Activated T-helper 1 cell treated with anti-CD3 and anti-CD28 coated beads, Interleukin-12 subunit alpha, Interleukin-12 subunit beta, Interleukin-2, Interleukin-4 antibody, amounts not matched to agents 30 ng/mL and 10 ng/mL and 1 ng/mL, durations not matched to agents 14 hours and 24 hours and 36 hours (primary cell): ENCODE data around the gene MAP3K7. TPM values are rescaled to one million over a fixed set of nuclear protein-coding genes. Genes with fewer than 3 reads are reported as not detected.

ENCODE experiments used
- DNase-seq: peaks from one replicate; pipeline ENCODE4 v3.0.0; 2021; ENCODE audit warnings: low spot score
- H3K27ac Mint-ChIP-seq: one replicate; pipeline ENCODE4 v1.8.0; 2021; ENCODE audit warnings: mild to moderate bottlenecking, mixed read lengths
- H3K27me3 Mint-ChIP-seq: one replicate; pipeline ENCODE4 v1.8.0; 2022; ENCODE audit warnings: mild to moderate bottlenecking, moderate library complexity, mixed read lengths; ENCODE audit not compliant: insufficient read depth
- H3K36me3 Mint-ChIP-seq: one replicate; pipeline ENCODE4 v1.8.0; 2021; ENCODE audit warnings: low read depth, mixed read lengths
- H3K4me1 Mint-ChIP-seq: one replicate; pipeline ENCODE4 v1.8.0; 2021; ENCODE audit warnings: low read depth, mixed read lengths
- H3K4me3 Mint-ChIP-seq: one replicate; pipeline ENCODE4 v1.8.0; 2021; ENCODE audit warnings: mild to moderate bottlenecking, moderate library complexity, mixed read lengths
- H3K9me3 Mint-ChIP-seq: one replicate; pipeline ENCODE4 v1.8.0; 2021; ENCODE audit warnings: mixed read lengths
- intact Hi-C: fragments of 100-400 bp; cut with micrococcal nuclease; formaldehyde crosslinking; loops from one replicate; pipeline ENCODE4 v1.15.1; 2024
- total RNA-seq: library from RNA; stranded (reverse); gene quantifications from 2 replicates; pipeline ENCODE4 v1.2.3, GENCODE V29; 2022

MAP3K7 gene
- total RNA-seq, 1 donor from 2014 or later, result 31.0 TPM

- Mint-ChIP-seq H3K27ac (peak overlapping the region; percentile 29), H3K9me3 (peaks cover 14% of the 10 kb centered on the region), H3K4me3 (no peak overlapping the region), H3K4me1 (peaks cover 18% of the 10 kb centered on the region), H3K27me3 (peaks cover 3% of the 10 kb centered on the region), H3K36me3 (peaks cover 2% of the 10 kb centered on the region)
- no peak for DNase-seq
- intact Hi-C loops, result no loop called here
These were observed 101.1 kb downstream of the MAP3K7 start for GRCh38 chr6:90485635-90486277.

- intact Hi-C loops, result no loop called here
These were observed 102.0 kb downstream of the MAP3K7 start for GRCh38 chr6:90484903-90485302.

GRCh38 chr6:90484385-90484784 is 102.5 kb downstream of the MAP3K7 start:
- Mint-ChIP-seq H3K9me3 (peaks cover 14% of the 10 kb centered on the region), H3K4me1 (peaks cover 19% of the 10 kb centered on the region), H3K4me3 (no peak overlapping the region), H3K27ac (no peak overlapping the region), H3K27me3 (peaks cover 2% of the 10 kb centered on the region), H3K36me3 (peaks cover 2% of the 10 kb centered on the region)
- intact Hi-C loops, result no loop called here
- DNase-seq, result no peak

More at GRCh38 chr6:90484903-90485302, 102.0 kb downstream of the MAP3K7 start:
- Mint-ChIP-seq H3K4me1 (peaks cover 18% of the 10 kb centered on the region), H3K27me3 (peaks cover under 1% of the 10 kb centered on the region), H3K36me3 (peaks cover 2% of the 10 kb centered on the region), H3K4me3 (no peak overlapping the region), H3K27ac (no peak overlapping the region), H3K9me3 (peaks cover 14% of the 10 kb centered on the region)
- no peak for DNase-seq

GRCh38 chr6:90483956-90484355 is 102.9 kb downstream of the MAP3K7 start:
- Mint-ChIP-seq H3K4me3 (no peak overlapping the region), H3K36me3 (peaks cover 2% of the 10 kb centered on the region), H3K9me3 (peaks cover 14% of the 10 kb centered on the region), H3K27me3 (peaks cover 2% of the 10 kb centered on the region), H3K4me1 (peaks cover 24% of the 10 kb centered on the region), H3K27ac (no peak overlapping the region)
- intact Hi-C loops, result no loop called here
- DNase-seq, result no peak

GRCh38 chr6:90483116-90483839 is 103.6 kb downstream of the MAP3K7 start:
- H3K27ac Mint-ChIP-seq, result no peak overlapping the region
- no peak overlapping the region for H3K4me3 Mint-ChIP-seq
- peaks cover 14% of the 10 kb centered on the region for H3K9me3 Mint-ChIP-seq
- peaks cover 2% of the 10 kb centered on the region for H3K36me3 Mint-ChIP-seq
- peaks cover 31% of the 10 kb centered on the region for H3K4me1 Mint-ChIP-seq
- peaks cover 2% of the 10 kb centered on the region for H3K27me3 Mint-ChIP-seq
- intact Hi-C loops, result no loop called here
- DNase-seq, result no peak

GRCh38 chr6:90480666-90481065 is 106.2 kb downstream of the MAP3K7 start:
- Mint-ChIP-seq H3K36me3 (peaks cover 4% of the 10 kb centered on the region), H3K27me3 (peaks cover 2% of the 10 kb centered on the region), H3K4me1 (peaks cover 41% of the 10 kb centered on the region), H3K4me3 (no peak overlapping the region), H3K9me3 (peaks cover 9% of the 10 kb centered on the region), H3K27ac (no peak overlapping the region)
- intact Hi-C loops, result no loop called here
- no peak for DNase-seq

GRCh38 chr6:90479603-90479926 is 107.3 kb downstream of the MAP3K7 start:
- H3K9me3 Mint-ChIP-seq, result peaks cover 7% of the 10 kb centered on the region
- peaks cover 2% of the 10 kb centered on the region for H3K27me3 Mint-ChIP-seq
- peaks cover 4% of the 10 kb centered on the region for H3K36me3 Mint-ChIP-seq
- peaks cover 50% of the 10 kb centered on the region for H3K4me1 Mint-ChIP-seq
- H3K27ac Mint-ChIP-seq, result no peak overlapping the region
- no peak for DNase-seq
- intact Hi-C loops, result loop anchor here (1.0 to 5.0 kb wide), 16 partner anchors 68 to 1047 kb away; partner anchors contain the start of genes ANKRD6, BACH2 and MDN1
- H3K4me3 Mint-ChIP-seq, result no peak overlapping the region

- peaks cover 56% of the 10 kb centered on the region for H3K4me1 Mint-ChIP-seq
- peak; percentile 76 for DNase-seq
- H3K27me3 Mint-ChIP-seq, result peaks cover 2% of the 10 kb centered on the region
- H3K9me3 Mint-ChIP-seq, result peaks cover 7% of the 10 kb centered on the region
- intact Hi-C loops, result loop anchor here (1.0 to 5.0 kb wide), 16 partner anchors 68 to 1047 kb away; partner anchors contain the start of genes ANKRD6, BACH2 and MDN1
- H3K36me3 Mint-ChIP-seq, result peaks cover 4% of the 10 kb centered on the region
- peak overlapping the region; percentile 85 for H3K27ac Mint-ChIP-seq
- peak overlapping the region; percentile 3 for H3K4me3 Mint-ChIP-seq
These were observed 107.9 kb downstream of the MAP3K7 start for GRCh38 chr6:90478789-90479602.

- H3K4me3 Mint-ChIP-seq, result no peak overlapping the region
- peaks cover 2% of the 10 kb centered on the region for H3K27me3 Mint-ChIP-seq
- H3K9me3 Mint-ChIP-seq, result peaks cover 7% of the 10 kb centered on the region
- peaks cover 4% of the 10 kb centered on the region for H3K36me3 Mint-ChIP-seq
- intact Hi-C loops, result loop anchor here (5.0 kb wide), 4 partner anchors 286 to 1046 kb away; partner anchors contain the start of genes ANKRD6 and MDN1
- H3K27ac Mint-ChIP-seq, result peak overlapping the region; percentile 41
- H3K4me1 Mint-ChIP-seq, result peaks cover 63% of the 10 kb centered on the region
- DNase-seq, result no peak
These were observed 108.6 kb downstream of the MAP3K7 start for GRCh38 chr6:90478278-90478677.

- Mint-ChIP-seq H3K27ac (peak overlapping the region; percentile 41), H3K4me3 (no peak overlapping the region), H3K27me3 (peaks cover 2% of the 10 kb centered on the region), H3K9me3 (peaks cover 7% of the 10 kb centered on the region), H3K36me3 (peaks cover 4% of the 10 kb centered on the region), H3K4me1 (peaks cover 72% of the 10 kb centered on the region)
- DNase-seq, result no peak
- intact Hi-C loops, result loop anchor here (5.0 kb wide), 4 partner anchors 285 to 1045 kb away; partner anchors contain the start of genes ANKRD6 and MDN1
These were observed 109.5 kb downstream of the MAP3K7 start for GRCh38 chr6:90477366-90477765.

GRCh38 chr6:90472716-90473115 is 114.2 kb downstream of the MAP3K7 start:
- Mint-ChIP-seq H3K4me1 (peaks cover 100% of the 10 kb centered on the region), H3K27ac (peak overlapping the region; percentile 92), H3K9me3 (peaks cover 4% of the 10 kb centered on the region), H3K27me3 (no peaks in the 10 kb centered on the region), H3K4me3 (peak overlapping the region; percentile 68), H3K36me3 (peaks cover 7% of the 10 kb centered on the region)
- peak; percentile 52 for DNase-seq
- intact Hi-C loops, result loop anchor here (1.0 to 5.0 kb wide), 14 partner anchors 14 to 835 kb away; partner anchors contain the start of genes BACH2, CASP8AP2 and LYRM2

GRCh38 chr6:90471263-90471662 is 115.6 kb downstream of the MAP3K7 start:
- DNase-seq, result no peak
- Mint-ChIP-seq H3K9me3 (no peaks in the 10 kb centered on the region), H3K27me3 (no peaks in the 10 kb centered on the region), H3K4me3 (peak overlapping the region; percentile 51), H3K4me1 (peaks cover 100% of the 10 kb centered on the region), H3K36me3 (peaks cover 4% of the 10 kb centered on the region), H3K27ac (peak overlapping the region; percentile 45)
- intact Hi-C loops, result loop anchor here (5.0 kb wide), 2 partner anchors 644 to 834 kb away; partner anchors contain the start of genes CASP8AP2 and LYRM2
